LHCN-M2 (cell line): ENCODE measurements around the gene CHD2. TPM values are rescaled to one million over a fixed set of nuclear protein-coding genes. Genes with fewer than 3 reads are reported as not detected.
"Not testable (repeated sequence)": the region's sequence is repeated elsewhere in the genome, so short reads cannot be mapped to it uniquely, and the experiment has no call there.

Experiments used
- DNase-seq: peaks from one replicate; pipeline ENCODE4 v3.0.0-alpha.2; 2012; ENCODE audit warnings: low read depth
- total RNA-seq: library from RNA; depleted of rRNA; stranded (reverse); fragments of >200 nt; gene quantifications from 2 replicates; pipeline ENCODE4 v1.2.3, GENCODE V29; 2014

Gene CHD2
- total RNA-seq, 1 experiment from 2014 or later, result 28.6 TPM

GRCh38 chr15:92906020-92906419 is 5.9 kb downstream of the CHD2 start:
- DNase-seq, result no peak

GRCh38 chr15:92906563-92907081 is 6.5 kb downstream of the CHD2 start:
- DNase-seq, result peak; percentile 53

GRCh38 chr15:92907229-92907628 is 7.1 kb downstream of the CHD2 start:
- DNase-seq, result peak; percentile 46

- peak; percentile 91 for DNase-seq
Measured at GRCh38 chr15:92907896-92908712, 8.0 kb downstream of the CHD2 start.

GRCh38 chr15:92908713-92909057 is 8.6 kb downstream of the CHD2 start:
- no peak for DNase-seq

- DNase-seq, result peak; percentile 62
Measured at GRCh38 chr15:92909136-92909781, 9.1 kb downstream of the CHD2 start.

GRCh38 chr15:92910451-92910850 is 10.3 kb downstream of the CHD2 start:
- no peak for DNase-seq

GRCh38 chr15:92914103-92914499 is 14.0 kb downstream of the CHD2 start:
- DNase-seq, result no peak

- DNase-seq, result peak; percentile 50
Measured at GRCh38 chr15:92914768-92915221, 14.7 kb downstream of the CHD2 start.

- no peak for DNase-seq
Measured at GRCh38 chr15:92915766-92916435, 15.8 kb downstream of the CHD2 start.

- peak; percentile 90 for DNase-seq
Measured at GRCh38 chr15:92917598-92918407, 17.7 kb downstream of the CHD2 start.

GRCh38 chr15:92918881-92919280 is 18.8 kb downstream of the CHD2 start:
- DNase-seq, result not testable (repeated sequence)

- DNase-seq, result peak; percentile 68
Measured at GRCh38 chr15:92920595-92921161, 20.6 kb downstream of the CHD2 start.

GRCh38 chr15:92921215-92922131 is 21.3 kb downstream of the CHD2 start:
- DNase-seq, result peak; percentile 44

GRCh38 chr15:92922418-92923002 is 22.4 kb downstream of the CHD2 start:
- no peak for DNase-seq

- DNase-seq, result no peak
Measured at GRCh38 chr15:92924216-92924615, 24.1 kb downstream of the CHD2 start.

GRCh38 chr15:92925454-92925853 is 25.3 kb downstream of the CHD2 start:
- DNase-seq, result no peak

- no peak for DNase-seq
Measured at GRCh38 chr15:92928225-92928750, 28.2 kb downstream of the CHD2 start.

- DNase-seq, result no peak
Measured at GRCh38 chr15:92929002-92929401, 28.9 kb downstream of the CHD2 start.
